ENCODE measurements around the gene NINJ2. TPM values are rescaled to one million over a fixed set of nuclear protein-coding genes. Genes with fewer than 3 reads are reported as not detected.
A peak's percentile ranks its signal among the peaks of the same experiment; 100 is the strongest.

The NINJ2 gene
- total and polyA plus RNA-seq, 10 of the 15 experiments (the other 5 are each of a cell fraction or from before 2014, with no cell fraction given): 8.9 to 51.6 (median 21.3) TPM

DNA sequence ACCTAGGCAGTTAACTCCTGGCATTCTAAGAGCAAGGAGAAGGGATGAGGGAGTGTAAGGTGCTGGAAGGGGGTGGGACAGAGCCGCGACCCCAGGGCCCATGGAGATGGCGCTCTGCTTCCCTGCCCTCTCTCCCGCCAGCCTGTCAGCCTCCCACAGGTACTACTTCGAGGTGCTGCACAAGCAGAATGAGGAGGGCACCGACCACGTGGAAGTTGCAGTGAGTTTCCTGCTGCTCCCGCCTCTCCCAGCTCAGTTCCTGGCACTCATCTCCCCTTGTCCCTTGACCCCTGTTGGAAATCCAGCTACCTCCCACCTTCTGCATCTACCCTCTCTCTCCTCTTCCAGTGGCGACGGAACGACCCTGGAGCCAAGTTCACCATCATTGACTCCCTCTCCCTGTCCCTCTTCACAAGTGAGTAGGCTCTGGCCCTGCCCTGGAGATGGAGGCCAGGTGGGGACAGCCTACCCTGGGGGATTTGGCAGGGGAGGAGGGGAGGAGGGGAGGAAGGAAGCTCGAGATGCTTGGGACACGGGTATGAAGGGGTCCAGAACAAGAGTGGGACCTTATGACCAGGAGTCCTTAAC, 115.3 kb downstream of the NINJ2 start (continued):
- TF ChIP-seq, protein P1, sequence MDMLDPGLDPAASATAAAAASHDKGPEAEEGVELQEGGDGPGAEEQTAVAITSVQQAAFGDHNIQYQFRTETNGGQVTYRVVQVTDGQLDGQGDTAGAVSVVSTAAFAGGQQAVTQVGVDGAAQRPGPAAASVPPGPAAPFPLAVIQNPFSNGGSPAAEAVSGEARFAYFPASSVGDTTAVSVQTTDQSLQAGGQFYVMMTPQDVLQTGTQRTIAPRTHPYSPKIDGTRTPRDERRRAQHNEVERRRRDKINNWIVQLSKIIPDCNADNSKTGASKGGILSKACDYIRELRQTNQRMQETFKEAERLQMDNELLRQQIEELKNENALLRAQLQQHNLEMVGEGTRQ (IDR thresholded peaks at IDR 0.05; ENCODE audit: borderline replicate concordance, low read depth, low read length): no peak
- TF ChIP-seq DPF2 (IDR thresholded peaks at IDR 0.05) (no peak), TCF12 (IDR thresholded peaks at IDR 0.05; ENCODE audit: low read depth, low read length) (no peak)

GRCh38 chr12:546920-547845, 116.1 kb downstream of the NINJ2 start:
- SMC1A ChIA-PET (ENCODE audit: uncharacterized antibody, unreplicated experiment): interaction anchor here (0.6 to 2.6 kb wide), 5 partner anchors 66 to 106 kb away, joined by 3 to 9 read pairs (median 4); no protein-coding TSS in a partner anchor
- no TSS peak for BruUV-seq (replicated peaks)
- FAIRE-seq (no peak), ATAC-seq (peak; percentile 93), DNase-seq (ENCODE audit: low read depth, low spot score) (no peak)
- peaks cover 0 to 3% of the 10 kb centered on the region in 2 experiments; a peak in 3 of 4 replicates for H3K27me3 ChIP-seq (replicated peaks in 1 of 2; ENCODE audit: control insufficient read depth in 2 of 2, insufficient read depth in 2 of 2, low read length in 1 of 2)
- CTCF ChIA-PET: interaction anchor here (0.5 to 3.0 kb wide), 18 partner anchors 9 to 571 kb away, joined by 3 to 45 read pairs (median 4); no protein-coding TSS in a partner anchor
- POLR2A ChIA-PET: no interaction called here
- no peaks in the 10 kb centered on the region for H4K20me1 ChIP-seq (ENCODE audit: control insufficient read depth, insufficient read depth)
- no peaks in the 10 kb centered on the region for H3K36me3 ChIP-seq (ENCODE audit: control insufficient read depth in 2 of 2, insufficient read depth in 2 of 2, low read length in 1 of 2)
- no peak overlapping the region for H3K9ac ChIP-seq (ENCODE audit: control insufficient read depth, insufficient read depth, low read length)
- H2AFZ ChIP-seq (ENCODE audit: control insufficient read depth, low read depth, low read length): no peak overlapping the region
- no peak overlapping the region for H3K27ac ChIP-seq (ENCODE audit: control insufficient read depth, insufficient read depth)
- WGBS (ENCODE audit: insufficient coverage, insufficient replicate concordance, low lambda C conversion rate, missing lambda C conversion rate): 12% methylated on average over 41 of the region's 44 CpGs
- H3K4me3 ChIP-seq: no peak overlapping the region
- RAD21 ChIA-PET (ENCODE audit: unreplicated experiment): interaction anchor here (0.9 to 1.5 kb wide), 3 partner anchors 92 to 95 kb away, joined by 3 read pairs; no protein-coding TSS in a partner anchor
- intact Hi-C loops (cut with micrococcal nuclease; ENCODE audit: unreplicated experiment) (loop anchor here (2.0 kb wide), 1 partner anchor 94 kb away; no protein-coding TSS in a partner anchor), in situ Hi-C loops (cut with MboI) (no loop called here)
- H3K4me1 ChIP-seq (ENCODE audit: control insufficient read depth, insufficient read depth, low read length): no peaks in the 10 kb centered on the region
- no peaks in the 10 kb centered on the region for H3K79me2 ChIP-seq (ENCODE audit: control insufficient read depth, insufficient read depth, low read length)
- no peak overlapping the region for H3K4me2 ChIP-seq (ENCODE audit: control insufficient read depth, insufficient read depth)
- no peaks in the 10 kb centered on the region for H3K9me3 ChIP-seq (replicated peaks; ENCODE audit: control insufficient read depth, insufficient read depth, low read length)
- TF ChIP-seq NFXL1 (IDR thresholded peaks at IDR 0.05; ENCODE audit: borderline replicate concordance): no peak
- TF ChIP-seq CREB1 (IDR thresholded peaks at IDR 0.05; ENCODE audit: low read depth): 0 out of 2 replicates have a peak, but pooled peaks have one; percentile 20
- 0 out of 2 replicates have a peak, but pooled peaks have one; percentile 65 for TF ChIP-seq LARP7 (IDR thresholded peaks at IDR 0.05)
- TF ChIP-seq RFX5 (IDR thresholded peaks at IDR 0.05; ENCODE audit: low read depth, low read length): peak; percentile 97
- TF ChIP-seq CHD1 (IDR thresholded peaks at IDR 0.05; ENCODE audit: low read depth, low read length): no peak
- TF ChIP-seq, protein P2, sequence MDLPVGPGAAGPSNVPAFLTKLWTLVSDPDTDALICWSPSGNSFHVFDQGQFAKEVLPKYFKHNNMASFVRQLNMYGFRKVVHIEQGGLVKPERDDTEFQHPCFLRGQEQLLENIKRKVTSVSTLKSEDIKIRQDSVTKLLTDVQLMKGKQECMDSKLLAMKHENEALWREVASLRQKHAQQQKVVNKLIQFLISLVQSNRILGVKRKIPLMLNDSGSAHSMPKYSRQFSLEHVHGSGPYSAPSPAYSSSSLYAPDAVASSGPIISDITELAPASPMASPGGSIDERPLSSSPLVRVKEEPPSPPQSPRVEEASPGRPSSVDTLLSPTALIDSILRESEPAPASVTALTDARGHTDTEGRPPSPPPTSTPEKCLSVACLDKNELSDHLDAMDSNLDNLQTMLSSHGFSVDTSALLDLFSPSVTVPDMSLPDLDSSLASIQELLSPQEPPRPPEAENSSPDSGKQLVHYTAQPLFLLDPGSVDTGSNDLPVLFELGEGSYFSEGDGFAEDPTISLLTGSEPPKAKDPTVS (IDR thresholded peaks at IDR 0.05; ENCODE audit: low read depth, low read length): peak; percentile 87
- TF ChIP-seq IKZF2 (IDR thresholded peaks at IDR 0.05): 0 out of 4 replicates have a peak, but pooled peaks of 1 of the 2 experiments have one; percentile 17
- TF ChIP-seq YBX1 (IDR thresholded peaks at IDR 0.05): no peak
- TF ChIP-seq IKZF1 (conservative IDR thresholded peaks at IDR 0.05): peak; percentile 26; the same call in 1 of the 2 replicates
- TF ChIP-seq RB1 (IDR thresholded peaks at IDR 0.05; ENCODE audit: borderline replicate concordance): peak; percentile 90; the same call in 1 of the 2 replicates
- TF ChIP-seq SMARCA5 (IDR thresholded peaks at IDR 0.05): peak; percentile 59; the same call in 1 of the 2 replicates
- 0 out of 3 replicates have a peak, but pooled peaks have one; percentile 37 for TF ChIP-seq POU2F2 (IDR thresholded peaks at IDR 0.05; ENCODE audit: borderline replicate concordance, low read depth, low read length)
- TF ChIP-seq RAD21 (IDR thresholded peaks at IDR 0.05; ENCODE audit: insufficient read depth, low read depth, low read length): peak; percentile 95
- no peak for TF ChIP-seq GABPA (IDR thresholded peaks at IDR 0.05; ENCODE audit: low read depth)
- peak; percentile 15 to 48; a peak in 1 of 4 replicates for TF ChIP-seq BHLHE40 (IDR thresholded peaks at IDR 0.05; ENCODE audit: borderline replicate concordance in 1 of 2, low read depth in 2 of 2, low read length in 1 of 2)

Data from GM12878 (cell line).